Stimulated activated CD4-positive, alpha-beta T cell treated with anti-CD3 and anti-CD28 coated beads, TNF-alpha, amount 100 ng/mL, for 48 hours (primary cell): ENCODE measurements around the gene NME4.
"Not testable (repeated sequence)": the region's sequence is repeated elsewhere in the genome, so short reads cannot be mapped to it uniquely, and the experiment has no call there.

Experiments
- DNase-seq, 3 donors: peaks; one replicate each; pipeline ENCODE4 v3.0.0-alpha.2; 2020; ENCODE audit warnings: low read depth in 3 of 3

NME4 gene

GRCh38 chr16:398561-399339 is 1.8 kb downstream of the NME4 start:
- DNase-seq, result no peak

GRCh38 chr16:399340-400019 is 2.5 kb downstream of the NME4 start:
- DNase-seq, result no peak

GRCh38 chr16:400061-400591 is 3.1 kb downstream of the NME4 start:
- no peak for DNase-seq

- DNase-seq, result peak; percentile 93 to 100 (median 99)
Measured at GRCh38 chr16:401468-402348, 4.7 kb downstream of the NME4 start, which contains the start of gene DECR2. DECR2 (plus strand) TSS chr16:401885; CDS start chr16:401964, 79 bp downstream.

- DNase-seq, result no peak
Measured at GRCh38 chr16:404971-405486, 8.0 kb downstream of the NME4 start.

GRCh38 chr16:405548-406506 is 8.8 kb downstream of the NME4 start:
- DNase-seq, result no peak

GRCh38 chr16:407253-407652 is 10.3 kb downstream of the NME4 start:
- no peak for DNase-seq

GRCh38 chr16:410516-411178 is 13.6 kb downstream of the NME4 start:
- DNase-seq, result no peak

- no peak for DNase-seq
Measured at GRCh38 chr16:411576-412265, 14.7 kb downstream of the NME4 start.

GRCh38 chr16:414395-415169 is 17.6 kb downstream of the NME4 start:
- DNase-seq, result no peak

GRCh38 chr16:415170-415498 is 18.1 kb downstream of the NME4 start:
- not testable (repeated sequence) for DNase-seq

GRCh38 chr16:422179-422578 is 25.2 kb downstream of the NME4 start:
- not testable (repeated sequence) for DNase-seq

GRCh38 chr16:424033-424622 is 27.1 kb downstream of the NME4 start:
- DNase-seq, result no peak

GRCh38 chr16:424623-425081 is 27.7 kb downstream of the NME4 start:
- DNase-seq, result no peak

GRCh38 chr16:425082-425718 is 28.2 kb downstream of the NME4 start, which contains the start of gene RAB11FIP3:
RAB11FIP3 (plus strand) TSS chr16:425649; CDS start chr16:426007, 358 bp downstream.
- DNase-seq, result peak; percentile 72 to 83 (median 74)

GRCh38 chr16:425740-426114 is 28.7 kb downstream of the NME4 start:
- no peak for DNase-seq

GRCh38 chr16:426115-426905 is 29.3 kb downstream of the NME4 start:
- DNase-seq, result peak in 1 of 3 donors; percentile 11
